NCI-H524 treated with DMSO at 0.1 percent for 48 hours (cell line): ENCODE data around the gene TLNRD1.

Experiments used
- DNase-seq: peaks from one replicate; lab custom pipeline; 2025; lab: John Stamatoyannopoulos, UW

TLNRD1 gene

DNA sequence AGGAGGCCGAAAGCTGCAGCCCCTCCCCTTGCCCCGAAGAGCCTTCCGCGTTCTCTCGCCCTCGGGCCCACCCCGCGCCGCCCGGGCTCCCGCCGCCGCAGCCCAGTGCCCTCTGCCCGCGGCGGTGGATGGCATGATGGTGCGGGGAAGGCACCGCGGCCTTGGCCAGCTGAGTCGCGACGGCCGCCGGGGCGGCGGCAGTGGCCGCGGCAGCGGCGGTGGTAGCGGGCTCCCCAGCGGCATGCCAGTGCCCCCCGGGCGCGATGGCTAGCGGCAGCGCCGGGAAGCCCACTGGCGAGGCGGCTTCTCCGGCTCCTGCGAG, 1.2 kb downstream of the TLNRD1 start:
- no peak for DNase-seq

GRCh38 chr15:81002331-81003096, 1.8 kb downstream of the TLNRD1 start:
- no peak for DNase-seq

DNA sequence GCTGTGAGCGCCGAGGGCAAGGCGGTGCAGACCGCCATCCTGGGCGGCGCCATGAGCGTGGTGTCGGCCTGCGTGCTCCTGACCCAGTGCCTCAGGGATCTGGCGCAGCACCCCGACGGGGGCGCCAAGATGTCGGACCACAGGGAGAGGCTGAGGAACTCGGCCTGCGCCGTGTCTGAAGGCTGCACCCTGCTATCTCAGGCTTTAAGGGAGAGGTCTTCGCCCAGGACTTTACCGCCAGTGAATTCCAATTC, 2.3 kb downstream of the TLNRD1 start:
- no peak for DNase-seq

- no peak for DNase-seq
These were observed 5.4 kb downstream of the TLNRD1 start for GRCh38 chr15:81006124-81006523.

DNA sequence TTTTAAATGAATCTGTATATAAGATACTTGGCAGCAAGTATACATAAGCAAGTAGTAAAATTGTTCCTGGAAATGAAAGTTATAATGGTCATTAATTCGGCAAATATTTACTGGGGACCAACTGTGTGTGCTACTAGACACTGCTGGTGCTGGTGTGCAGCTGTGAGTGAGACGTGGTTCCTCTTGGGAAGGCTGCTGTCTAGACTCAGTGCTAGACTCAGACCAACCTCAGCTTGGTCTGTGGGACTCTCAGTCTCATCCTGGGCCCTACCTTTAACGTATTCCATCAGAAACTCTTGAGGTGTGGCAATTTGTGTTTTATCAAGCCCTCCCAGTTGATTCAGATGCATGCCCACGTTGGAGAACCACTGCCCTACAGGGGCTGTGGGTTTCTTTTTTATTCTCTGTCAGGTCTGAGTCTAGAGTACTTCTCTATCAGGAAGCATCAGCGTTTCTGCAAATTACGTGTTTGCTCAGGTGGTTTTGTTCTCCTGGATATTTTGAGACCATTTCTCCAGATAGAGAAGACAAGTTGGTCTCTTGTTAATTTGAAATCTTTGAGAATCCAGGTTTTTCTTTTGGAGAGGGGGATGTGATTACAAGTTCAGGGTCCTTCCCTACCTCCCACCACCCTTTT, 6.8 kb downstream of the TLNRD1 start:
- DNase-seq, result no peak

DNA sequence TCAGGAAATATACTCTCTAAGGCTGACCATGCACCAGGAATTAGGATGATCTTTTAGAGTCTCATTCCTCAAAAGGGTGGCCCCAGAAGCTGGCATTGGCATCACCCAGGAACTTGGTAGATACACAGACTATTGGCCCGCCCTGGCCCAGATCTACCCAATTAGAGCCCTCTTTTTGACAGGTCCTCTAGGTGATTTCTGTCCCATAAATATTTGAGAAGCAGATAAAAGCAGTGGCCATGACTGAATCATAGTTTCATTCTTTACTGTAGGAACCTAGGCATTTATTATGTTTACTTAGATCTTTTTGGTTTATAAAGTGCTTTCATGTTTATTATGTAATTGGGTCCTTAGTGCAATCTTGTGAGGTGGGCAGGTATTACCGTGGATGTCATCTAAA, 7.6 kb downstream of the TLNRD1 start:
- DNase-seq, result no peak

- DNase-seq, result no peak
These were observed 9.4 kb downstream of the TLNRD1 start for GRCh38 chr15:81010086-81010485.

GRCh38 chr15:81011593-81011992, 10.9 kb downstream of the TLNRD1 start:
- no peak for DNase-seq

DNA sequence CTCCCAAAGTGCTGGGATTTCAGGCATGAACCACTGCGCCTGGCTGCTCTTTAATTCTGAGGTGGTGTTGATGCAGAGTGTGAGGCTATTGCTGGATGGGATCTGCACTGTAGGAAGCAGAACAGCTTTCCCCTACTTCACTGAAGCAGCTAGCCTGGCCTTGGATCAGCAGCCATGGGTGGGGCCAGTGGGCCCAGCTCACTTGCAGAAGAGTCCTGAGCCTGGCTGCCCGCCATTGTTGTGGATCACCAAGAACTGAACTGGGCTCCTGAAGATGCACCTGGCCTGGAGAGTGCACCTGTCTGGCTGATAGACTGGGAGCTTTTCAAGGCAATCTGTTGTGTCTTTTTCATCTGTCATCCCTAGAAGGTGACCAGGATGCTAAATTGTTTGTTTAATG, 11.9 kb downstream of the TLNRD1 start:
- DNase-seq, result no peak

DNA sequence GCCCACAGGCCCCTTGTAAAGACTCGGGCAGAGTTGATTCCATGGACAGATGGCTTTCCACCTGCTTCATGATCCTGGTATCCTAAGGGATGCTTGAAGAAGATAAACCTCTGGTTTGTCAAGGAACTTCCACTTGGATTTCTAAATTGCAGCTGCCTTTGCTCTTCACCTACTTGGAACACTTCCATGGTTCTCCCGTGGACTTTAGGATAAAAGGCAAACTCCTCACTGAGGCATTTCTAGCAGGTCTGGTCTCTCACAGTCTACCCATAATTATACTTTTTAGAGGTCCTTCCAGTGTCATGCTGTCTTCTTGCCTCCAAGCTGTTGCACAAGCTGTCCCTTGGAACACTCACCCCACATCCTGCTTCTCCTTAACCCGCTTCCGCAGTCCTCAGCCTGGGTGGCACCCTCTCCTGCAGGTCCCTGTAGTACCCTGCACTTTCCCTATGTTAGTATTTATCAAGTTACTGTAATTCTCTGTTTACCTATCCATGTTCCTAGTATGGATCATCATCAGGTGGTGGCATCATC, 12.7 kb downstream of the TLNRD1 start:
- no peak for DNase-seq

DNA sequence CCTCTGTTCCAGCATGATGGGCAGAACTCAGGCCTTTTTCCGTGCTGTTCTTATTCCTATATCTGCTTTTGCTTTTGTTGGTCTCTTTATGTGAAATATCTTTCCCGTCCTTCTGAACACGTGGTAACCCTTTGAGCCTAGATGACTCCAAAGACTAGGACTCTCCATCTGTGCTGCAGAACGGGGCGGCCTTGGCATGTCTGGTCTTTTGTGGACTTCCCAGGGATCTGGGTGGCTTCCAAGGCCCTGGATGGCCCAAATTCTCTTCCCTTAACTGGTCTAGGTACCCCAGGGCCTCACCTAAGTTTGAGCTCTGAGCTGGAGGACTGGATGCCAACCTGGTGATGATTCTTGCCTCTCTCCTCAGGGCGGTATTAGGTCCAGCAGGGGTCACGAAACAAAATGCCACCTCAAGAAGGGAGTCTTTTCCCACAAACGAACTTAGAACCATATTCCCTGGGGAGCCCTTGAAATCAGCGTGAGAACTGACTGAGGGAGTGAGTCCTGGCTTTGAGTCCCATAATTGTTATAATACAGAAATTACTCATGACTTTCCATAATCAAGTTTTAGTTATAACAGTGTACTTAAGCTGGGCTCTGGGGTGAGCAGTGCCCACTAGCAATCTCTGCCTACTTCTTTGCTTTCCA, 13.8 kb downstream of the TLNRD1 start:
- no peak for DNase-seq

- no peak for DNase-seq
These were observed 15.1 kb downstream of the TLNRD1 start for GRCh38 chr15:81015621-81016488.

DNA sequence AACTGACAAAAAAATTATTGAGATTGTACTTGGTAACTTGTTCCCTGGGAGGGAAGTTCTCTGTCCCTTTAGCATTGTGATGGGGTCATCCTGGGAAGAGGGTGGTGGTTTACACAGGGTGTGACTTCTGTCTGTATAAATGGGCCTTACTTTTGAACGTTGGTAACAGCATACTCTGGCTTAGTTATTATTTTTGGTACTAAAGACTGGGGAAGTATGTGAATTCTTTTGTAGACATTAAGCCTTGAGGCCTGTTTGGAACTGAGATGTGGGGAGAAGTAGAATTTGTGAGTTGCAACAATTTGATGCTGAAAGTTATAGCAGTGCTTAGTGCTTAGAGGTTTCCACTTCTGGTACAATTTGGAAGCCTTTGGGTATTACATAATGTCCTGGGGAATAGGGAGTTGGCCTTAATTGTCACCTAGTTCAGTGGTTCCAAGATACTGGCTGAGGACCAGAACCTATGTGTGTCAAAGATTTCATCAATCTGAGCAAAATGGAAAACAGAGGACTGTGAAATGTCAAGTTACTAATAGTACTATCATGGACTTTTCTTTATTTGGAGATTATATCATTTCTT, 15.9 kb downstream of the TLNRD1 start:
- no peak for DNase-seq

DNA sequence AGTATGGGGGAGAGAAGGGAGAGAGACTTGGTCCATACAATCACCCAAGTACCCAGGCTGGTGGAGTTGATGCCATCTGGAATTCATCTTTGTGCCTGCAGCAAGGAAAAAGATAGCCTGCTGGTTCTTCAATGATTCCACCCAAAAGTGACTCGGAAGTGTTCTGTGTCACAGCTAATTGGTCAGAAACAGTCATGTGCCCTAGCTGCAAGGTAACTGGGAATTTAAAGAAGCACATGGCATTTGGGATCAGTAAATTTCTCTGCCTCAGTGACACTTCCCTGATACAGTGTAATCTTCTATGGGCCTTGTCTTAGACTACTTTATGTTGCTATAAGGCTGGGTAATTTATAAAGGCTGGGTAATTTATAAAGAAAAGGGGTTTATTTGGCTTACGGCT, 17.5 kb downstream of the TLNRD1 start:
- no peak for DNase-seq

DNA sequence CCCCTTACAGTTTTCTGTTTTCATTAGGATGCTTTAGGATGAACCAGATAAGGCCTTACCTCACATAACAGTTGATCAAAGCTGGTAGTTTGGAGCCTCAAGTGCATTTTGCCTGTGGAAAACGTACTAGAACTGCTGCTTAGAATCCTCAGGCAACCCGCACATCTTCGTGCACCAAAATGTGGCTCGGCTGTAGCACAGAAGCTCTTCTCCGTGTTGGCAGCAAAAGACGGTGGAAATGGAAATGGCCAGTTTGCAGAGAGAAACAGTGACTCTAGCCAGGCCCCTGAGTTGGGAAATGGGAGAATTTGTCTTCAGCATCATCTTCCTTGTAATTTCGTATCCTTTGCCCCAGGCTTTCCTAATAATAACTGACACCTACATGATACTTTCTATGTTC, 20.6 kb downstream of the TLNRD1 start:
- DNase-seq, result no peak

GRCh38 chr15:81023483-81024264, 23.0 kb downstream of the TLNRD1 start:
- no peak for DNase-seq

- DNase-seq, result no peak
These were observed 23.6 kb downstream of the TLNRD1 start for GRCh38 chr15:81024265-81024872.

GRCh38 chr15:81024936-81025335, 24.2 kb downstream of the TLNRD1 start:
- DNase-seq, result no peak

DNA sequence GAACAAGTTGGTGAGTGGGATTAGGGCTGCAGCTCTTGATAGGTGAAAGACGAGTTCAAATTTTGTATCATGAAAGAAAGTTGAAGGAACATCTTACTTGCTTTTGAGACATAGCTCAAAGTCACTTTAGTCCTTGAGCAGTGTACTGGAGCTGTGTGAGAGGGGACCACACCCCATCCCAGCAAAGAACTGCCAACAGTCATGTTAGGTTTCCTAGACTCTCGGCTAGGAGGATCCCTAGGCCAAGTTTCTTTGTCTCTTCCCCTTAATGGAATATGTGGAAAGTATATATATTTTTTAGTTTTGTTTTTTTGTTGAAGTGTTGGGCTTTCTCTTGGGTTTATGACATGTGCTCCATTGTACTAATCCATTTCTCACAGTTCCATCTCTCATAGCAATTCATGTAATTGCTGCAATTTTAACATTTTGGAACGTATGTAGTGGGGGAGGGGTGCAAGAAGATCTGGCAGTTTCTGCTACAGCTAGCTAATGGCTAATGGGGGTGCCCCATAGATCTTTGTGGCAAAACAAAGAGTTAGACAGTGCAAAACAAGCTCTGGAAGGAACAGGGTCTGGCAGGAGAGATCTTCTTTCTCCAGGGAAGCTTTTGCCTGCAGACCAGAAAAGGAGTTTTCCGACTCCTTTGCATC, 25.1 kb downstream of the TLNRD1 start:
- no peak for DNase-seq

- DNase-seq, result no peak
These were observed 26.3 kb downstream of the TLNRD1 start for GRCh38 chr15:81026836-81027599.
